Measurements from ENCODE around the gene NFIX.

The NFIX gene

DNA sequence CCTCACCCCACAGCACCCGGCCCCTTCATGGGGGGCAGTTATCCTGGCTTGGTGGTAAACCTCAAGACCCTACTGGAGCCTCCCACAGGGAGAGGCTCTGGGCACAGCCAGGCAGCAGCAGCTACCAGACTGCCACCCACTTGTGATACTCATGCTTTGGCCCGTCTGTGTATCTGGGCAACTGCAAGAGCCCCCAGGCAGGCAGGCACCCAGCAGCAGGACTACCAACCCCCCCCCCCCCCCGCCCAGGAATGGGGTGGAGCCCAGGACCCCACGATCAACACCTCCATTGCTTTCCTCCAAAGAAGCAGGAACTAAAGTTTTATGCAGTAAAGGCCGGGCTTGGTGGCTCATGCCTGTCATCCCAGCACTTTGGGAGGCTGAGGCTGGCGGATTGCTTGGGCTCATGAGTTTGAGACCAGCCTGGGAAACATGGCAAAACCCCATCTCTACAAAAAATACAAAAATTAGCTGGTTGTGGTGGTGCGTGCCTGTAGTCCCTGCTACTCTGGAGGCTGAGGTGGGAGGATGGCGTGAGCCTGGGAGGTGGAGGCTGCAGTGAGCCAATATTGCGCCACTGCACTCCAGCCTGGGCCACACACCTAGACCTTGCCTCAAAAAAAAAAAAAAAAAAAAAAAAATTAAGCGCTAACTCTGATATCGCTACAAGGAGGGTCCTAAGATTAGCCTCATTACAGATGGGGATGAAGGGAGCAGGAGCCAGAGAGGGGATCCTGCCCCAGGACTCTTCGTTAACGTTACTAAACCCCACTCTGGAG lies 108.5 kb downstream of the NFIX start:
- no peaks in the 10 kb centered on the region for H3K27me3 ChIP-seq
- H3K27ac ChIP-seq = peak overlapping the region; percentile 99
- H3K4me1 ChIP-seq (ENCODE audit: control insufficient read depth in 1 of 2, insufficient read depth in 1 of 2, low read depth in 1 of 2, low read length in 1 of 2) = peaks cover 69 to 70% of the 10 kb centered on the region in 2 experiments
- peak overlapping the region; percentile 93 to 95 for H3K4me3 ChIP-seq (ENCODE audit: low read depth in 1 of 2, low read length in 1 of 2)
- peaks cover 14% of the 10 kb centered on the region for H3K36me3 ChIP-seq
- no peaks in the 10 kb centered on the region for H3K9me3 ChIP-seq
- TF ChIP-seq, protein P1, sequence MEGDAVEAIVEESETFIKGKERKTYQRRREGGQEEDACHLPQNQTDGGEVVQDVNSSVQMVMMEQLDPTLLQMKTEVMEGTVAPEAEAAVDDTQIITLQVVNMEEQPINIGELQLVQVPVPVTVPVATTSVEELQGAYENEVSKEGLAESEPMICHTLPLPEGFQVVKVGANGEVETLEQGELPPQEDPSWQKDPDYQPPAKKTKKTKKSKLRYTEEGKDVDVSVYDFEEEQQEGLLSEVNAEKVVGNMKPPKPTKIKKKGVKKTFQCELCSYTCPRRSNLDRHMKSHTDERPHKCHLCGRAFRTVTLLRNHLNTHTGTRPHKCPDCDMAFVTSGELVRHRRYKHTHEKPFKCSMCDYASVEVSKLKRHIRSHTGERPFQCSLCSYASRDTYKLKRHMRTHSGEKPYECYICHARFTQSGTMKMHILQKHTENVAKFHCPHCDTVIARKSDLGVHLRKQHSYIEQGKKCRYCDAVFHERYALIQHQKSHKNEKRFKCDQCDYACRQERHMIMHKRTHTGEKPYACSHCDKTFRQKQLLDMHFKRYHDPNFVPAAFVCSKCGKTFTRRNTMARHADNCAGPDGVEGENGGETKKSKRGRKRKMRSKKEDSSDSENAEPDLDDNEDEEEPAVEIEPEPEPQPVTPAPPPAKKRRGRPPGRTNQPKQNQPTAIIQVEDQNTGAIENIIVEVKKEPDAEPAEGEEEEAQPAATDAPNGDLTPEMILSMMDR (IDR thresholded peaks at IDR 0.05) = no peak

DNA sequence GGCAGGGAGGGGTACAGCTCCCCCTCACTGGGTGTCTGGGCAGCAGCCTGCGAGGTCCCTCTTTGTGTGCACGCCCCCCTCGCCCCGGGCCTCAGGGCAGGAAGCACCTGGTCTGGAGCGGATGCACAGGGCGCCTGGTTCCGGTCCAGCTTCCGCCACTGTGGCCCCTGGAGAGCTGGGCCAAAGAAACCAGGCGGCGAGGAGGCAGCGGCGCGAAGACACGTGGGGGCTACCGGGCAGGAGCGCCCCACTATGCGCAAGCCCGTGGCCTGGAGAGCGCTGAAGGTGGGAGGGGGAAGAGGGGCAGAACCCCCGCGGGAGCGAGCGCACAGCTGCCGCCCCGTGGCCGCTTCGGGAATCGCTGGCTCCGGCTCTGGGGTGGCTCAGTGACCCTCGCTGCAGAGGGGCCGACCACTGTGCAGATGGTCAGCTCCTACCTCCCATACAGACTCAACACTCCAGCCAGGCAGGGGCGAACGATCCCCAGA lies 109.1 kb downstream of the NFIX start:
- no peaks in the 10 kb centered on the region for H3K9me3 ChIP-seq
- peaks cover 68 to 69% of the 10 kb centered on the region in 2 experiments for H3K4me1 ChIP-seq (ENCODE audit: control insufficient read depth in 1 of 2, insufficient read depth in 1 of 2, low read depth in 1 of 2, low read length in 1 of 2)
- H3K36me3 ChIP-seq = peaks cover 14% of the 10 kb centered on the region
- H3K4me3 ChIP-seq (ENCODE audit: low read depth in 1 of 2, low read length in 1 of 2) = peak overlapping the region; percentile 66 to 93
- peak overlapping the region; percentile 99 for H3K27ac ChIP-seq
- TF ChIP-seq, protein P1 (IDR thresholded peaks at IDR 0.05) = peak; percentile 96
- H3K27me3 ChIP-seq = no peaks in the 10 kb centered on the region

GRCh38 chr19:13104848-13105711 lies 109.8 kb downstream of the NFIX start:
- peaks cover 10% of the 10 kb centered on the region for H3K36me3 ChIP-seq
- H3K4me3 ChIP-seq (ENCODE audit: low read depth in 1 of 2, low read length in 1 of 2) = peak overlapping the region; percentile 66 to 93
- H3K4me1 ChIP-seq (ENCODE audit: control insufficient read depth in 1 of 2, insufficient read depth in 1 of 2, low read depth in 1 of 2, low read length in 1 of 2) = peaks cover 62 to 63% of the 10 kb centered on the region in 2 experiments
- no peaks in the 10 kb centered on the region for H3K27me3 ChIP-seq
- TF ChIP-seq, protein P1 (IDR thresholded peaks at IDR 0.05) = peak; percentile 62
- no peaks in the 10 kb centered on the region for H3K9me3 ChIP-seq
- H3K27ac ChIP-seq = peak overlapping the region; percentile 99

- Histone ChIP-seq H3K27ac (no peak overlapping the region), H3K9me3 (no peaks in the 10 kb centered on the region), H3K27me3 (no peaks in the 10 kb centered on the region), H3K36me3 (no peaks in the 10 kb centered on the region), H3K4me3 (ENCODE audit: low read depth in 1 of 2, low read length in 1 of 2) (no peak overlapping the region), H3K4me1 (ENCODE audit: control insufficient read depth in 1 of 2, insufficient read depth in 1 of 2, low read depth in 1 of 2, low read length in 1 of 2) (peaks cover 18% of the 10 kb centered on the region in 2 experiments)
- TF ChIP-seq, protein P1 (IDR thresholded peaks at IDR 0.05) = no peak
Observed at GRCh38 chr19:13109361-13110098, 114.3 kb downstream of the NFIX start.

- Histone ChIP-seq H3K9me3 (no peaks in the 10 kb centered on the region), H3K4me1 (ENCODE audit: control insufficient read depth in 1 of 2, insufficient read depth in 1 of 2, low read depth in 1 of 2, low read length in 1 of 2) (peaks cover 12% of the 10 kb centered on the region in 2 experiments), H3K27ac (no peak overlapping the region), H3K27me3 (no peaks in the 10 kb centered on the region), H3K4me3 (ENCODE audit: low read depth in 1 of 2, low read length in 1 of 2) (no peak overlapping the region), H3K36me3 (no peaks in the 10 kb centered on the region)
- TF ChIP-seq, protein P1 (IDR thresholded peaks at IDR 0.05) = no peak
Observed at GRCh38 chr19:13110099-13110610, 114.9 kb downstream of the NFIX start.
